Activated CD4-positive, alpha-beta memory T cell treated with anti-CD3 and anti-CD28 coated beads, Interleukin-2, amount 10 ng/mL, durations not matched to agents 7 days and 5 days (primary cell): ENCODE measurements around the gene GM2A. TPM values are rescaled to one million over a fixed set of nuclear protein-coding genes. Genes with fewer than 3 reads are reported as not detected.

ENCODE experiments used
- total RNA-seq, 2 experiments: library from RNA; stranded (reverse); gene quantifications; one replicate each; pipeline ENCODE4 v1.2.3, GENCODE V29; 2021

The GM2A gene
- total RNA-seq, 2 experiments from 2014 or later = 22.4 to 24.5 TPM

Other genes with a start within 250 kb of the GM2A start
- not detected for gene GPX3, start 232.6 kb upstream of the GM2A start, total RNA-seq
- gene TNIP1, start 172.2 kb upstream of the GM2A start, total RNA-seq = 100 to 1,000 TPM; 188 to 201 TPM
- 100 to 1,000 TPM; 603 to 606 TPM for gene ANXA6, start 95.4 kb upstream of the GM2A start, total RNA-seq
- 10 to 100 TPM; 62.6 to 64.2 TPM for gene CCDC69, start 29.1 kb upstream of the GM2A start, total RNA-seq
- gene SLC36A3, start 50.6 kb downstream of the GM2A start, total RNA-seq = not detected
- not detected for gene SLC36A2, start 94.4 kb downstream of the GM2A start, total RNA-seq
- 1 to 10 TPM; 5.4 to 6.4 TPM for gene SLC36A1, start 194.4 kb downstream of the GM2A start, total RNA-seq